ENCODE measurements around the gene NT5DC4.

The NT5DC4 gene

GRCh38 chr2:112788653-112789052, 67.8 kb downstream of the NT5DC4 start:
- DNase-seq, result no peak

All from bone marrow (tissue), 2 donors.